ENCODE data around the gene FCMR. TPM values are rescaled to one million over a fixed set of nuclear protein-coding genes. Genes with fewer than 3 reads are reported as not detected.
"Not testable (repeated sequence)": the region's sequence is repeated elsewhere in the genome, so short reads cannot be mapped to it uniquely, and the experiment has no call there.

The FCMR gene
- total RNA-seq, 1 donor from 2014 or later, result 3.3 TPM

- no peaks in the 10 kb centered on the region for H3K4me1 ChIP-seq
- no peak overlapping the region for H3K4me3 ChIP-seq
- intact Hi-C loops (cut with micrococcal nuclease), result no loop called here
- no peaks in the 10 kb centered on the region for H3K36me3 ChIP-seq
- peaks cover 22% of the 10 kb centered on the region for H3K27me3 ChIP-seq (ENCODE audit: low read depth)
- no peak overlapping the region for H3K27ac ChIP-seq (replicated peaks)
- no peak for DNase-seq
- no peak for TF ChIP-seq CTCF (IDR thresholded peaks at IDR 0.05; ENCODE audit: borderline replicate concordance)
- H3K9me3 ChIP-seq (replicated peaks), result peaks cover 14% of the 10 kb centered on the region
These were observed 67.2 kb downstream of the FCMR start for GRCh38 chr1:206854401-206855129.

GRCh38 chr1:206853696-206854095 lies 68.0 kb downstream of the FCMR start:
- intact Hi-C loops (cut with micrococcal nuclease); H3K36me3 ChIP-seq; H3K27ac ChIP-seq (replicated peaks); H3K4me1 ChIP-seq; H3K4me3 ChIP-seq; DNase-seq: not testable (repeated sequence)
- H3K9me3 ChIP-seq (replicated peaks), result peaks cover 14% of the 10 kb centered on the region
- peaks cover 13% of the 10 kb centered on the region for H3K27me3 ChIP-seq (ENCODE audit: low read depth)

Other genes with a start within 250 kb of the FCMR start
- 215 TPM for gene MAPKAPK2, start 237.0 kb downstream of the FCMR start, total RNA-seq
- not detected for gene IL19, start 151.2 kb downstream of the FCMR start, total RNA-seq
- 0.38 TPM for gene IL10, start 149.4 kb downstream of the FCMR start, total RNA-seq
- not detected for gene IL20, start 56.3 kb downstream of the FCMR start, total RNA-seq
- gene IL24, start 24.5 kb downstream of the FCMR start, total RNA-seq, result not detected
- gene PIGR, start 24.5 kb upstream of the FCMR start, total RNA-seq, result 0.91 TPM
- not detected for gene FCAMR, start 48.5 kb upstream of the FCMR start, total RNA-seq
- gene C1orf116, start 110.8 kb upstream of the FCMR start, total RNA-seq, result 0.74 TPM
- gene YOD1, start 129.3 kb upstream of the FCMR start, total RNA-seq, result 4.2 TPM
- 107 TPM for gene PFKFB2, start 131.3 kb upstream of the FCMR start, total RNA-seq
- gene C4BPB, start 166.9 kb upstream of the FCMR start, total RNA-seq, result 0.30 TPM
- not detected for gene C4BPA, start 182.3 kb upstream of the FCMR start, total RNA-seq